HG03066 (cell line): Measurements from ENCODE around the gene SHB.

Experiments
- ATAC-seq: cut with Tn5 transposase; IDR thresholded peaks from one replicate; pipeline ENCODE4 v1.9.1; 2021; ENCODE audit warnings: low read depth; ENCODE audit not compliant: unreplicated experiment

SHB gene

GRCh38 chr9:37873955-37874354 lies 195.1 kb downstream of the SHB start:
- ATAC-seq: no peak

- no peak for ATAC-seq
Measured at GRCh38 chr9:37870799-37871176, 198.2 kb downstream of the SHB start.

DNA sequence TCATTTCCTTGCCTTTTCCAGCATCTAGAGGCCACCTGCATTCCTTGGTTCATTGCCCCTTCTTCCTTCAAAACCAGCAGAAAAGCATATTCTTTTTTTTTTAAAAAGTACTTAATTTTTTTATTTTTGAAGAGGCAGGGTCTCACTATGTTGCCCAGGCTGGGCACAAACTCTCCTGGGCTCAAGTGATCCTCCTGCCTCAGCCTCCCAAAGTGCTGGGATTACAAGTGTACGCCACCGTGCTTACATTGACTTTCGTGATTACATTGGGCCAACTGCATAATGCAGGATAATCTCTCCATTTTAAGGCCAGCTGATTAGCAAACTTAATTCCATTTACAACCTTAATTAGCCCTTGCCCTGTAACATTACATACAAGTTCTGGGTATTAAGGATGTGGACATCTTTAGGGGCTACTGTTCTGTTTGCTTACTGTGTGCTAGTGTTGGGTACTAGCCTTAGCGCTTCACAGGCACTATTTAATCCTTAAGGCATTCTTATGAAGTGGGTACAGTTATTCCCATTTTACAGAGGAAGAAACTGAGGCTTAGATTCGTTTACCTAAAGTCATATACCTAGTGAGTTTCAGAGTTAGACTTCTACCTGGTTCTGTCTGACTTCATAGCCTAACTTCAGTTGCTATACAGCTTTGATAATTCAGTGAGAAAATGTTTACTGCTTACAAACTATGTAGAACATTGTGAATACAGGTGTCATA lies 198.8 kb downstream of the SHB start:
- no peak for ATAC-seq
